ENCODE data around the gene OR1L8. TPM values are rescaled to one million over a fixed set of nuclear protein-coding genes. Genes with fewer than 3 reads are reported as not detected.
"Not testable (repeated sequence)": the region's sequence is repeated elsewhere in the genome, so short reads cannot be mapped to it uniquely, and the experiment has no call there.

OR1L8 gene
- total RNA-seq, 1 donor from 2014 or later = not detected

DNA sequence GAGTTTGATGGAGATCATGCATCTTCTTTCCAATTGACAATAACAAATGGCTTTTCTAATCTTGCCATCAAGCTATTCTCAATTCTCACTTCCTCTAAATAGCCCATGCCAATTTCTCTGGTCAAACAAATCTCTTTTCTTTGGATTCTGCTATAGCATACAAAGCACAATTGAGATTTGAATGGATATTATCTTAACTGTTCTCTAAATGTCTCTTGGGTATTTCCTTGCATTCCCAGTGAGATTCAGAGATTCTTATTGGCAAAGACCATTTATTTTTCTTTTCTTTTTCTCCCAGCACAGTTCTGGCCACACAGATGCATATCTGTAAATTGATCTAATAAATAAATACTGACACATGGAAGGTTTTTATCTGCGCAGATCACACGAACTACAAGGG is 30.4 kb downstream of the OR1L8 start, which contains the start of gene OR1N2:
TSS of gene OR1N2 (plus strand) at position 301 of the 400 bp plus-strand sequence. CDS start 100 bp downstream, outside the sequence.
- Mint-ChIP-seq H3K4me1 (ENCODE audit: unreplicated experiment) (no peaks in the 10 kb centered on the region), H3K4me3 (no peak within 1 kb of the TSS), H3K9me3 (no peaks in the 10 kb centered on the region), H3K27me3 (peaks cover 6% of the 10 kb centered on the region), H3K27ac (no peak within 1 kb of the TSS), H3K36me3 (no peaks in the 10 kb centered on the region)
- no peak for TF ChIP-seq CTCF (conservative IDR thresholded peaks at IDR 0.05)
- DNase-seq (ENCODE audit: extremely low spot score, unreplicated experiment) = no peak

- H3K27ac Mint-ChIP-seq = no peak overlapping the region
- TF ChIP-seq CTCF (conservative IDR thresholded peaks at IDR 0.05) = no peak
- no peak for DNase-seq (ENCODE audit: extremely low spot score, unreplicated experiment)
- no peaks in the 10 kb centered on the region for H3K36me3 Mint-ChIP-seq
- no peak overlapping the region for H3K4me3 Mint-ChIP-seq
- no peaks in the 10 kb centered on the region for H3K9me3 Mint-ChIP-seq
- H3K27me3 Mint-ChIP-seq = peaks cover 6% of the 10 kb centered on the region
- H3K4me1 Mint-ChIP-seq (ENCODE audit: unreplicated experiment) = no peaks in the 10 kb centered on the region
These were observed 31.8 kb downstream of the OR1L8 start for GRCh38 chr9:122551371-122551770.

DNA sequence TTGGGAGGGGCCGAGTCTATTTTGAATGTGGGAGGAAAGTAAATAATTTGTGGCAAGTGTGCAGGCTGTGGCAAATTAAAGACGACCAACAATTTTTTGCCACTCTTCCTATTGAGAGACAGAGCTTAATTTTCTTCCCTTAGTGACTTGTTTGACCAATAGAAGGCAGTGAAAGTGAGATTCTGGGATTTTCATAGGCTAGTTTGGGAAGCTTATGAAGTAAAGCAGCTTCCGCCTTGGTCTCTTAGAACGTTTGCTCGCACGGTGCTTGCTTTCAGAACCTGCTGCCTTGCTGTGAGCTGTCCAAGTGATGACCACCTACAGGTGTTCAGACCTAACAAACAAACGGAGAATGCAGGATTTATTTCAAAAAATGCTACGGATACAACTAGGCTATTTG is 37.0 kb downstream of the OR1L8 start:
- Mint-ChIP-seq H3K27me3 (no peaks in the 10 kb centered on the region), H3K4me3 (no peak overlapping the region), H3K36me3 (no peaks in the 10 kb centered on the region), H3K9me3 (no peaks in the 10 kb centered on the region), H3K4me1 (ENCODE audit: unreplicated experiment) (no peaks in the 10 kb centered on the region), H3K27ac (no peak overlapping the region)
- no peak for DNase-seq (ENCODE audit: extremely low spot score, unreplicated experiment)
- TF ChIP-seq CTCF (conservative IDR thresholded peaks at IDR 0.05) = no peak

DNA sequence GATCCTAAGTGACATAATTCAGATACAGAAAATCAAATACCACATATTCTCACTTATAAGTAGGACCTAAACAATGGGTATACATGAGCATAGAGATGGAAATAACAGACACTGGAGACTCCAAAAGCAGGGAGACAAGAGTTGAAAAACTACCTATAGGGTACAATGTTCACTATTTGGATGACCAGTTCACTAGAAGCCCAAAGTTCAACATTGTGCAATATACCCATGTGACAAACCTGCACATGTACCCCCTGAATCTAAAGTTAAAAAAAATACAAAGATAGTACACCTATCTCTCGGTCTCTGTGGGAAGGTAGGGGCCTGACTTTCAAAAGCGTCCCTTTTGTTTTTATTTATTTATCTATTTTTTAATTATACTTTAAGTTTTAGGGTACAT is 44.4 kb downstream of the OR1L8 start:
- TF ChIP-seq CTCF (conservative IDR thresholded peaks at IDR 0.05) = no peak
- no peak for DNase-seq (ENCODE audit: extremely low spot score, unreplicated experiment)
- peaks cover 7% of the 10 kb centered on the region for H3K9me3 Mint-ChIP-seq
- H3K27ac Mint-ChIP-seq = no peak overlapping the region
- peaks cover 7% of the 10 kb centered on the region for H3K27me3 Mint-ChIP-seq
- no peaks in the 10 kb centered on the region for H3K4me1 Mint-ChIP-seq (ENCODE audit: unreplicated experiment)
- H3K36me3 Mint-ChIP-seq = no peaks in the 10 kb centered on the region
- no peak overlapping the region for H3K4me3 Mint-ChIP-seq

- not testable (repeated sequence) for H3K9me3 Mint-ChIP-seq; H3K4me3 Mint-ChIP-seq; DNase-seq (ENCODE audit: extremely low spot score, unreplicated experiment); H3K36me3 Mint-ChIP-seq; H3K27ac Mint-ChIP-seq; H3K4me1 Mint-ChIP-seq (ENCODE audit: unreplicated experiment)
- H3K27me3 Mint-ChIP-seq = peaks cover 13% of the 10 kb centered on the region
These were observed 46.1 kb downstream of the OR1L8 start for GRCh38 chr9:122537066-122537465.

- no peaks in the 10 kb centered on the region for H3K4me1 Mint-ChIP-seq (ENCODE audit: unreplicated experiment)
- TF ChIP-seq CTCF (conservative IDR thresholded peaks at IDR 0.05) = no peak
- H3K27me3 Mint-ChIP-seq = peaks cover 13% of the 10 kb centered on the region
- H3K36me3 Mint-ChIP-seq = no peaks in the 10 kb centered on the region
- H3K9me3 Mint-ChIP-seq = peaks cover 7% of the 10 kb centered on the region
- DNase-seq (ENCODE audit: extremely low spot score, unreplicated experiment) = no peak
- H3K4me3 Mint-ChIP-seq = no peak overlapping the region
- H3K27ac Mint-ChIP-seq = no peak overlapping the region
These were observed 47.0 kb downstream of the OR1L8 start for GRCh38 chr9:122536134-122536533.

GRCh38 chr9:122531157-122531556 is 52.0 kb downstream of the OR1L8 start:
- H3K9me3 Mint-ChIP-seq; H3K36me3 Mint-ChIP-seq; DNase-seq (ENCODE audit: extremely low spot score, unreplicated experiment); H3K4me3 Mint-ChIP-seq; H3K4me1 Mint-ChIP-seq (ENCODE audit: unreplicated experiment); H3K27ac Mint-ChIP-seq: not testable (repeated sequence)
- H3K27me3 Mint-ChIP-seq = peaks cover 13% of the 10 kb centered on the region

Data from type B pancreatic cell (in vitro differentiated cells).